Peyer's patch (tissue), 4 donors: Measurements from ENCODE around the gene TTI1. TPM values are rescaled to one million over a fixed set of nuclear protein-coding genes. Genes with fewer than 3 reads are reported as not detected.

Experiments used
- DNase-seq, 3 donors: peaks; one replicate each; pipeline ENCODE4 v3.0.0-alpha.2; 2017 to 2019
- H3K27ac ChIP-seq, 4 donors: fragments of 200-600 bp; sonication (generic); one replicate each; pipeline ENCODE4 v1.5.1; 2016 to 2019
- H3K27me3 ChIP-seq, 2 donors: fragments of 200-600 bp; sonication (generic); one replicate each; pipeline ENCODE4 v1.5.1; 2019
- H3K36me3 ChIP-seq, 3 donors: fragments of 200-600 bp; sonication (generic); one replicate each; pipeline ENCODE4 v1.5.1; 2016 to 2019
- H3K4me1 ChIP-seq, 4 donors: fragments of 200-600 bp; sonication (generic); one replicate each; pipeline ENCODE4 v1.5.1; 2016 to 2019
- H3K4me3 ChIP-seq, 4 donors: fragments of 200-600 bp; sonication (generic); 1 replicate in 3 of 4; 2 replicates in 1 of 4; pipeline ENCODE4 v1.5.1; 2016 to 2019; ENCODE audit warnings: mild to moderate bottlenecking in 1 of 4
- H3K9me3 ChIP-seq, 4 donors: fragments of 200-600 bp; sonication (generic); one replicate each; pipeline ENCODE4 v1.5.1; 2016 to 2019; ENCODE audit warnings: mild to moderate bottlenecking in 1 of 4
- POLR2A ChIP-seq, 2 donors: fragments of 450-650 bp; IDR thresholded peaks; one replicate each; pipeline ENCODE4 v1.5.1; 2017; ENCODE audit warnings: antibody characterized with exemption in 2 of 2, mild to moderate bottlenecking in 2 of 2, moderate library complexity in 2 of 2
- total RNA-seq, 4 donors: library from RNA; depleted of rRNA; stranded (reverse); fragments of >200 nt; gene quantifications; one replicate each; pipeline ENCODE4 v1.1.0, GENCODE V29; 2016
- TF ChIP-seq, protein P1 (sequence below), 6 experiments: fragments of 450-650 bp in 4 of 6; fragments of 200-600 bp in 2 of 6; sonication (generic) in 1 of 6; IDR thresholded peaks; one replicate each; pipeline ENCODE4 v1.5.1; 2017 to 2019; ENCODE audit warnings: antibody characterized with exemption in 6 of 6, mild to moderate bottlenecking in 3 of 6, moderate library complexity in 1 of 6

TTI1 gene
- total RNA-seq, 4 donors from 2014 or later: 9.3 to 34.7 (median 14.8) TPM

DNA sequence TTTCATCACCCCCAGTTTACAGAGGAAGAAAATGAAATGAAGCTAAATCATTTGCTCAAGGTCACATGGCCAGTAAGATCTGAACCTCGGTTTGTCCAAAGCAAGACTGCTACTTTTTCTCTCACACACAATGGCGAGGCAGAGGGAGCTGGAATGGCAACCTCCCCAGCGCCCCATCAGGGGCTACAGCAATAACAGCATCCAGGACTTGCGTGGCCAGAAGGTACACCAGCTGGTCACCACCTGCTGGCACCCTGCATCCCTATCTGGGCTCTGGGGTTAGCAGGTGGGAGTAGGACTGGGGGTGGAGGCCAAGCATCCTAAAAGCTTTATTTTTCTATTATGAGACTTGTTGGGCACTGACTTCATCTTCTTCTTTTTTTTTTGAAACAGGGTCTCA, 41.3 kb downstream of the TTI1 start:
- H3K4me1 ChIP-seq: peaks cover 0 to 7% (median 7%) of the 10 kb centered on the region in 4 donors
- no peaks in the 10 kb centered on the region for H3K9me3 ChIP-seq
- DNase-seq: no peak
- H3K27me3 ChIP-seq: no peaks in the 10 kb centered on the region
- peaks cover 0 to 35% (median 0%) of the 10 kb centered on the region in 3 donors for H3K36me3 ChIP-seq
- TF ChIP-seq, protein P1, sequence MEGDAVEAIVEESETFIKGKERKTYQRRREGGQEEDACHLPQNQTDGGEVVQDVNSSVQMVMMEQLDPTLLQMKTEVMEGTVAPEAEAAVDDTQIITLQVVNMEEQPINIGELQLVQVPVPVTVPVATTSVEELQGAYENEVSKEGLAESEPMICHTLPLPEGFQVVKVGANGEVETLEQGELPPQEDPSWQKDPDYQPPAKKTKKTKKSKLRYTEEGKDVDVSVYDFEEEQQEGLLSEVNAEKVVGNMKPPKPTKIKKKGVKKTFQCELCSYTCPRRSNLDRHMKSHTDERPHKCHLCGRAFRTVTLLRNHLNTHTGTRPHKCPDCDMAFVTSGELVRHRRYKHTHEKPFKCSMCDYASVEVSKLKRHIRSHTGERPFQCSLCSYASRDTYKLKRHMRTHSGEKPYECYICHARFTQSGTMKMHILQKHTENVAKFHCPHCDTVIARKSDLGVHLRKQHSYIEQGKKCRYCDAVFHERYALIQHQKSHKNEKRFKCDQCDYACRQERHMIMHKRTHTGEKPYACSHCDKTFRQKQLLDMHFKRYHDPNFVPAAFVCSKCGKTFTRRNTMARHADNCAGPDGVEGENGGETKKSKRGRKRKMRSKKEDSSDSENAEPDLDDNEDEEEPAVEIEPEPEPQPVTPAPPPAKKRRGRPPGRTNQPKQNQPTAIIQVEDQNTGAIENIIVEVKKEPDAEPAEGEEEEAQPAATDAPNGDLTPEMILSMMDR (IDR thresholded peaks at IDR 0.05): no peak
- no peak for TF ChIP-seq POLR2A (IDR thresholded peaks at IDR 0.05)
- no peak overlapping the region for H3K4me3 ChIP-seq
- H3K27ac ChIP-seq: peak overlapping the region in 1 of 4 donors; percentile 20

DNA sequence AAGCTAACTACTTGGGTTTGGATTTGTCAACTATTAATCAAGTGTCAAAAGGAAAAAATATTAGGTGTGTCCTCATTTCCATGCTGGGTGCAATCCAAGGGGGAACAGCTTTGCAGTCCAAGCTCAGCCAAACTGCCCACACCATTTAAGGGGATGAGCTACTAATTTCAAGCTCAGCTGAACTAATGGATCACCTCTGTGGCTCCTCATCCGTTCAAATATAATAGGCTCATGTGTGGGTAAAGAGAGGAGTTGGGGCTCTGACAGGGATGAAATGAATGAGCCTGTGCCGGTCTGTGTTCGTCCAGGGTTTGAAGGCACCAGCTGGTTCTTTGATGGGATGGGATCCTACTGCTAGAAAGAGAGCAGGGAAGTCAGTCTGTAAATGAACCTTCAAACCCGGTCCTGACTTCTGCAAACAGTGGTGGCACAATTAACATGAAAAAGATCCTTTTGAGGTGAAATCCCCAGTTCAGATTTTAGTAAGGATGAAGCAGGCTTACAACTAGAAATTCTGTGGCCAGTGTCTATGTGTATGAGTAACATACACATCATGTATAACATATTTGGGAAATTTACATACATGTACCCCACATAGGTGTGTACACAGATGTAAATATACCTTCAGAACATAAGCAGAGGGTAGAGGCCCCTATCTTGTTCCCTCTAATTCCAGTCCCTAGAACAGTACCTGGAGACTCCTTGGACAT, 41.9 kb downstream of the TTI1 start:
- no peak for DNase-seq
- TF ChIP-seq POLR2A (IDR thresholded peaks at IDR 0.05): no peak
- TF ChIP-seq, protein P1 (IDR thresholded peaks at IDR 0.05): no peak
- H3K9me3 ChIP-seq: no peaks in the 10 kb centered on the region
- H3K4me1 ChIP-seq: peaks cover 0 to 7% (median 7%) of the 10 kb centered on the region in 4 donors
- H3K27ac ChIP-seq: peak overlapping the region; percentile 6 to 72 (median 26)
- H3K4me3 ChIP-seq: no peak overlapping the region
- peaks cover 0 to 29% (median 0%) of the 10 kb centered on the region in 3 donors for H3K36me3 ChIP-seq
- no peaks in the 10 kb centered on the region for H3K27me3 ChIP-seq

DNA sequence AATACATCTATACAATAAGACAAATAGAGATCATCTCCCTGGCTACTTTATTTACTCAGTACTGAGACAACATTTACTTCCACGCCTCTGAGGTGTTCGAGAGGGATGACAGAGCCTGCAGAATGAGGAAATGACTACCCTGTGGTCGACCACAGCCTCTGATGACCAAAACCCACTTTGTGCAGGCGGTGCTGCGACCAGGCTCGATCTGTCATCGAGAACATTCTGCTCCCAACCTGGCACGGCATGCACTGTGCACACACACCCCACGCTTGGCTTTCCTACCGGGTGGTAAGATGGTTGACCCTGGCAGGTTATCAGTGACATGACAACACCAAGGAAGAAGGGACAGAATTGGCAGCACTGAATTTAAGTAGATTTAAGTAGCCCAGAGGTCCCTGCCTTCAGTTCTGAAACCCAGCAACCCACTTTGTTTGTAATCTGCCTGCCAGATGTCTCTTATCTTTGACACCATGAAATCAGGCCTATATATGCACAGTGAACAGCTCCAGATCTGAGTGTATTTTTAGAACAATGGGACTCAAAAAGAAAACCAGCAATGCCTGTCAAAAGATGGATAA, 42.6 kb downstream of the TTI1 start:
- peaks cover 0 to 23% (median 0%) of the 10 kb centered on the region in 3 donors for H3K36me3 ChIP-seq
- peaks cover 0 to 7% (median 7%) of the 10 kb centered on the region in 4 donors for H3K4me1 ChIP-seq
- no peak overlapping the region for H3K4me3 ChIP-seq
- peak overlapping the region; percentile 6 to 72 (median 25) for H3K27ac ChIP-seq
- no peak for TF ChIP-seq POLR2A (IDR thresholded peaks at IDR 0.05)
- TF ChIP-seq, protein P1 (IDR thresholded peaks at IDR 0.05): no peak
- no peaks in the 10 kb centered on the region for H3K27me3 ChIP-seq
- H3K9me3 ChIP-seq: no peaks in the 10 kb centered on the region
- DNase-seq: peak in 2 of 3 donors; percentile 89 to 93

DNA sequence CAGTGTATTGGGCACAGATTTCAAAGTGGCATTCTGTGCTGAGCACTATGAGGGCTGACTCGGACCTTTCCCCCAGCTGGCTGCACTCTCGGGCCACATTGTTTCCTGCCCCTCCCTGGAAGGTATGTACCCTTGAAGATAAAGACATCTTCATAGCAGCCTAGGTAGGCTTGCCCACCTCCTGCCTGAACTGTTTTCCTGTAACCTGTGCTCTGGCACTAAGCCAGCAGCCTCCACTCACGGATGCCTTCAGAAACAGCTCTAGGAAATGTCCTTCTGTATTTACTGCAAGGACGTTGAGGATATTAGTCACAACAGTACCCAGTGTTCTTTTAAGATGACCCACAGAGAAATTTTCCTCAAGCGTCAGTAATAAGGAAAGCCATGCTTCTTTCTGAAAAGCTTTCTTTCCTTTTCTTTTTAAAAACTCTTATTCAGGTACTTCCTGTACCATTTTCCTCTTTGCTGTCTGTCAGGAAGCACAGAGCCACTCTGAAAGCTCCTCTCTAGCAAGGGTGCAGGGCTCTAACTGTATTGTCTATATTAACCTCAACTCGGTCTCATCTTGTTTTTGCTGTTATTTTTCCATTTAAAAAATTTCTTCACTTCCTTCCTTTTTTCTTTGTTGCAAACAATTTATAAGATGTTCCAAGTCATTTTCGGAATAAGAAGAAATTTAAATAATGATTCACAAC, 43.5 kb downstream of the TTI1 start:
- H3K4me1 ChIP-seq: peaks cover 0 to 7% (median 7%) of the 10 kb centered on the region in 4 donors
- peaks cover 0 to 14% (median 0%) of the 10 kb centered on the region in 3 donors for H3K36me3 ChIP-seq
- no peak for TF ChIP-seq POLR2A (IDR thresholded peaks at IDR 0.05)
- TF ChIP-seq, protein P1 (IDR thresholded peaks at IDR 0.05): no peak
- no peaks in the 10 kb centered on the region for H3K27me3 ChIP-seq
- no peak overlapping the region for H3K4me3 ChIP-seq
- peak overlapping the region in 1 of 4 donors; percentile 72 for H3K27ac ChIP-seq
- DNase-seq: peak in 1 of 3 donors; percentile 78
- H3K9me3 ChIP-seq: no peaks in the 10 kb centered on the region

DNA sequence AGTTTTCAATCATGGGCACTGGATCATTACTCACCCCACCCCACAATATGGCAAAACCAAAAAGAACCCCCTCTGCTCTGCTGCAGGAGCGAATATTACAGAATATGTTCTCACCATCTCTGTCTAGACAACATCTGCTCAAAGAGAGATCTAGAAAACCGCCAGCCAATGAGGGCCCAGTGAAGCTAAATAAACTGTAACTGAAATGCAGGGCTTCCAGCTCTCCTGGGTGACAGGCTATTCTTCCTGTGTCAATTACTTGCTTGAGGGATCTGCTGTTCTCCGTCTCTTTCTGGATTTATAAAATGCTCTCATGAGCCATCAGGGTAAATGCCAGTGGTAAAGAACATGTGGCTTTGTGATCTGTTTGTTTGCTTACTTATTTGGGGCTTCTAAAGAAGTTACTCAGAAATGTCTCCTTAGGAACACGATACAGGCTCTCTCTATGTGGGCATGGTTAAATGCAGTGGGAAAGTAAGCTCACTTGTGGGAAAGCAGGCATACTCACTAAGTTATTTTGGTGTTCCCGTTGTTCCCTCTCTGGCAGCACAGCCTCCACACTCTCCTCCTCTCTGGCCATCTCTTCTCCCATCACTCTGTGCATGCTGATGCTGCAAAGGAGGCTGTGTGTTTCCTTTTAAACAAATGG, 44.8 kb downstream of the TTI1 start:
- peaks cover 0 to 8% (median 0%) of the 10 kb centered on the region in 3 donors for H3K36me3 ChIP-seq
- H3K9me3 ChIP-seq: no peaks in the 10 kb centered on the region
- peaks cover 0 to 7% (median 7%) of the 10 kb centered on the region in 4 donors for H3K4me1 ChIP-seq
- no peaks in the 10 kb centered on the region for H3K27me3 ChIP-seq
- no peak for TF ChIP-seq POLR2A (IDR thresholded peaks at IDR 0.05)
- TF ChIP-seq, protein P1 (IDR thresholded peaks at IDR 0.05): no peak
- no peak overlapping the region for H3K4me3 ChIP-seq
- no peak overlapping the region for H3K27ac ChIP-seq
- no peak for DNase-seq
